ENCODE results near the gene CHAT. TPM values are rescaled to one million over a fixed set of nuclear protein-coding genes. Genes with fewer than 3 reads are reported as not detected.

Gene CHAT
- total and polyA plus RNA-seq, 12 donors, result not detected

GRCh38 chr10:49587981-49588380 lies 25.9 kb upstream of the CHAT start:
- 59 to 83% (median 73%) methylated on average over 4 of the region's 4 CpGs for WGBS, 4 donors
- no peaks in the 10 kb centered on the region for H3K36me3 ChIP-seq (replicated peaks in 1 of 2)
- no peak overlapping the region for H3K27ac ChIP-seq
- intact Hi-C loops (cut with DNase I), result no loop called here
- H3K4me1 ChIP-seq (replicated peaks in 1 of 2), result no peaks in the 10 kb centered on the region
- H3K27me3 ChIP-seq, result no peaks in the 10 kb centered on the region
- TF ChIP-seq CTCF (IDR thresholded peaks at IDR 0.05) (no peak), POLR2A (IDR thresholded peaks at IDR 0.05) (no peak)
- H3K4me3 ChIP-seq, result no peak overlapping the region
- DNase-seq, result no peak
- H3K9me3 ChIP-seq (replicated peaks in 1 of 3), result no peaks in the 10 kb centered on the region

GRCh38 chr10:49592726-49593563 lies 20.9 kb upstream of the CHAT start:
- peak; percentile 56 to 82 (median 65) for DNase-seq
- intact Hi-C loops (cut with DNase I), result loop anchor here in 1 of 2 donors (10.0 kb wide), 1 partner anchor 632 kb away; no protein-coding TSS in a partner anchor

GRCh38 chr10:49593564-49593875 lies 20.3 kb upstream of the CHAT start:
- Histone ChIP-seq H3K4me1 (replicated peaks in 1 of 2) (no peaks in the 10 kb centered on the region), H3K27ac (no peak overlapping the region), H3K4me3 (no peak overlapping the region), H3K36me3 (replicated peaks in 1 of 2) (no peaks in the 10 kb centered on the region), H3K9me3 (replicated peaks in 1 of 3) (no peaks in the 10 kb centered on the region), H3K27me3 (no peaks in the 10 kb centered on the region)
- 72 to 83% (median 78%) methylated on average over 4 to 6 of the region's 6 CpGs for WGBS, 4 donors
- TF ChIP-seq CTCF (IDR thresholded peaks at IDR 0.05), result no peak
- TF ChIP-seq POLR2A (IDR thresholded peaks at IDR 0.05), result no peak
- intact Hi-C loops (cut with DNase I), result loop anchor here in 1 of 2 donors (10.0 kb wide), 1 partner anchor 631 kb away; no protein-coding TSS in a partner anchor
- DNase-seq, result peak in 1 of 7 donors; percentile 43

More at GRCh38 chr10:49592726-49593563, 20.9 kb upstream of the CHAT start:
- Histone ChIP-seq H3K27ac (no peak overlapping the region), H3K9me3 (replicated peaks in 1 of 3) (no peaks in the 10 kb centered on the region), H3K4me1 (replicated peaks in 1 of 2) (no peaks in the 10 kb centered on the region), H3K27me3 (no peaks in the 10 kb centered on the region), H3K4me3 (no peak overlapping the region), H3K36me3 (replicated peaks in 1 of 2) (no peaks in the 10 kb centered on the region)
- TF ChIP-seq POLR2A (IDR thresholded peaks at IDR 0.05), result no peak
- TF ChIP-seq CTCF (IDR thresholded peaks at IDR 0.05), result peak; percentile 69 to 89 (median 80)
- WGBS, 4 donors, result 35 to 43% (median 38%) methylated on average over 9 of the region's 9 CpGs

- H3K36me3 ChIP-seq (replicated peaks in 1 of 2), result no peaks in the 10 kb centered on the region
- peak in 1 of 7 donors; percentile 39 for DNase-seq
- no peaks in the 10 kb centered on the region for H3K4me1 ChIP-seq (replicated peaks in 1 of 2)
- H3K27ac ChIP-seq, result no peak overlapping the region
- no peak overlapping the region for H3K4me3 ChIP-seq
- TF ChIP-seq POLR2A (IDR thresholded peaks at IDR 0.05) (no peak), CTCF (IDR thresholded peaks at IDR 0.05) (no peak)
- H3K27me3 ChIP-seq, result no peaks in the 10 kb centered on the region
- intact Hi-C loops (cut with DNase I), result loop anchor here in 1 of 2 donors (10.0 kb wide), 1 partner anchor 631 kb away; no protein-coding TSS in a partner anchor
- WGBS, 4 donors, result 55 to 62% (median 57%) methylated on average over 3 to 4 of the region's 4 CpGs
- H3K9me3 ChIP-seq (replicated peaks in 1 of 3), result no peaks in the 10 kb centered on the region
Measured at GRCh38 chr10:49593998-49594397, 19.8 kb upstream of the CHAT start.

All from adrenal gland (tissue), 12 donors.